ENCODE measurements around the gene APOL2.
"Not testable (repeated sequence)": the region's sequence is repeated elsewhere in the genome, so short reads cannot be mapped to it uniquely, and the experiment has no call there.

The APOL2 gene, protein sequence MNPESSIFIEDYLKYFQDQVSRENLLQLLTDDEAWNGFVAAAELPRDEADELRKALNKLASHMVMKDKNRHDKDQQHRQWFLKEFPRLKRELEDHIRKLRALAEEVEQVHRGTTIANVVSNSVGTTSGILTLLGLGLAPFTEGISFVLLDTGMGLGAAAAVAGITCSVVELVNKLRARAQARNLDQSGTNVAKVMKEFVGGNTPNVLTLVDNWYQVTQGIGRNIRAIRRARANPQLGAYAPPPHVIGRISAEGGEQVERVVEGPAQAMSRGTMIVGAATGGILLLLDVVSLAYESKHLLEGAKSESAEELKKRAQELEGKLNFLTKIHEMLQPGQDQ

DNA sequence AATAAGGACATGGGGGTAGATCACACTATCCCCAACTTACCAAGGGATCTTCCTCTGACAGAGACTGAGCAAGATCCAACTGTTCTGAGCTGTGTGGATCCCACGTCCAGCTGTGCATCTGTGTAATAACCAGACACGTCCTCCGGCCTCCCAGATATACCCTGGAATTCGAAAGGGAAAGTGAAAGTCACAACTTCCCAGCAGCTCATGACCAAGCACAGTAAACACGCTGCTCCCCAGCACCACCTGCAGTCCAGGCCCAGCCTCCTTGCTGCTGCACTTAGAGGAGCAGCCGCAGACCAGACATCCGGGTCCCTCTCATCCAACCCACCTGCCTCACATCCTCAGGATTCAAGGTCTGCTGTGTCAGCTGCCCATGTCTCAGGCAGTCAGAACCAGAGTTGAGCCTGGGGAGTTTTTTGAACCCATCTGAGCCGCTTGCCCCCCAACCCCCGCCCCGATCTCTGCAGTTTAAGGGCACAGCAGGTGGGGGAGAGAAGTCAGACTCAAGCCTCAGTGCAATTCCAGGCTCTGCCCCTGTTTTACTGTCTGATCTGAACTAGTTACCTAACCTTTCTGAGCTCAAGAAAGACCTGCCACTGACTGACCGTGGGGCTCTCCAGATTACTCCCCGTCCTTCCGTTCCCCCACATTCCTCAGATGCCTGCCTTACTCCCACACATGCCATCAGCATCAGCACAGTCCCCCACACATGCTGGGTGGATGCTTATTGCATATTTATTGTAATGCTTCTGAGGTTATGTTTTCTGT, at the start of gene APOL2:
Gene APOL2 (minus strand): TSS at position 127 of the 771 bp plus-strand sequence. CDS start 6,365 bp downstream, outside the sequence.
- peak; percentile 55 to 59 for DNase-seq (ENCODE audit: low read depth in 2 of 2)

DNA sequence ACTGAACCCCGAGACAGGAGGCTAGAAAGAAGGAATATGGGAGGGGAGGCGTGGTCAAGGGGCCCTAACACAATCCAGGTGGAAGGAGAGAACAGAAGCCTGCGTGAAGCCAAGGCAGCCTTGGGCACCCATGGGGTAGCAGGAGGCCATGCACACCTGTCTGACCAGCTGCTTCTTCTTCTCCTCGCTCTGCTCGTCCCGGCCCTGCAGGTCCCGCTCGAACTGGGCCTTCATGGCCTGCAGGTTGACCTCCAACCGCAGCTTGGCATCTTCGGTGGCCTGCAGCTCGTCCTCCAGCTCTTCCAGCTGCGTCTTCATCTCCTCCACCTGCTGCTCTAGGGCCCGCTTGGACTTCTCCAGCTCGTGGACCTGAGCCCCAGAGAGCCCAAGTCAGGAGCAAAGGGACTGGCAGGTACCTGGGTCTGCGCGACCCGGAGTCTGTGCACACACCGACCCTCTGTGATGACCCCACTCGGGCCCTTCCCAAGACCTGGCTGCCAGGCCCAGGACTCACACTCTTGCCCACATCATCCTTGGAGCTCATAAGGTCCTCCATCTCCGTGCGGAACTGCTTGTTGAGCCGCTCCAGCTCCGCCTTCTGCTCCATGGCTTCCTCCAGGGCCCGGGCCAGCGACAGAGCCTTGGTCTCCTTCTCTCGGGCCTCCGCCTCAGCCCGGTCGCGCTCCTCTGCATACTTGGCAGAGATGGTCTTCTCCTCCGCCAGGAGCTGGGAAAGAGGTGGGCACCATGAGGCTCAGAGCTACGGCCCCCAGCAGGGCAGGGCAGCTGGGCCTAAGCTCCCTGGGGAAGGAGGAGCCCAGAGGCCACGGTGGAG, 49.5 kb upstream of the APOL2 start:
- DNase-seq (ENCODE audit: low read depth in 2 of 2): no peak

DNA sequence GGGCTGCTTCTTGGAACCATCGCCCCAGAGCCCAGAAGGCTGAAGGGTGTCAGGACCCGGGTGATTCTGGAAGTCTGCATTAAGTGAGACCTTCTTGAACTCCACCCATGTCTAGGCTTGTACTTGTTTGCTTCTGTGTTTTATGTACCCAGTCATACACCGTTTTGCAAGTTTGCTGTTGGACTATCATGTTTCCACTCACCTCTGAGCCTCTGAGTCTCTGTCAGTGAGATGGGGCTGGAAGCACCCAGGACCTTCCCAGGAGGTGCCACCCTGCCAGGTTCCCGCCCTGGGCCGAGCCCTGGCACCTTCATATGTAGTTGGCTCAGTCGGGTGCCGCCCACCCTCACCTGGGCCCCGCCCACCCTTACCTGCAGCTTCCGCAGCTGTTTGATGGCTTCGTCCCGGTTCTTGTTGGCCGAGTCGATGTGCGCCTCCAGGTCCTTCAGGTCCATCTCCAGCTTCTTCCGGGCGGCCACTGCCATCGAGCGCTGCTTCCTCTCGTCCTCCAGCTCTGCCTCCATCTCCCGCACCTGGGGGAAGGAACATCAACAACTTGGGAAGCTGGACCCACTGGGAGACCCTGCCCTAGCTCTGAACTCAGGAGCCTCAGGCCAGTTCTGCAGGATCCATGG, 48.7 kb upstream of the APOL2 start:
- DNase-seq (ENCODE audit: low read depth in 2 of 2): no peak

DNA sequence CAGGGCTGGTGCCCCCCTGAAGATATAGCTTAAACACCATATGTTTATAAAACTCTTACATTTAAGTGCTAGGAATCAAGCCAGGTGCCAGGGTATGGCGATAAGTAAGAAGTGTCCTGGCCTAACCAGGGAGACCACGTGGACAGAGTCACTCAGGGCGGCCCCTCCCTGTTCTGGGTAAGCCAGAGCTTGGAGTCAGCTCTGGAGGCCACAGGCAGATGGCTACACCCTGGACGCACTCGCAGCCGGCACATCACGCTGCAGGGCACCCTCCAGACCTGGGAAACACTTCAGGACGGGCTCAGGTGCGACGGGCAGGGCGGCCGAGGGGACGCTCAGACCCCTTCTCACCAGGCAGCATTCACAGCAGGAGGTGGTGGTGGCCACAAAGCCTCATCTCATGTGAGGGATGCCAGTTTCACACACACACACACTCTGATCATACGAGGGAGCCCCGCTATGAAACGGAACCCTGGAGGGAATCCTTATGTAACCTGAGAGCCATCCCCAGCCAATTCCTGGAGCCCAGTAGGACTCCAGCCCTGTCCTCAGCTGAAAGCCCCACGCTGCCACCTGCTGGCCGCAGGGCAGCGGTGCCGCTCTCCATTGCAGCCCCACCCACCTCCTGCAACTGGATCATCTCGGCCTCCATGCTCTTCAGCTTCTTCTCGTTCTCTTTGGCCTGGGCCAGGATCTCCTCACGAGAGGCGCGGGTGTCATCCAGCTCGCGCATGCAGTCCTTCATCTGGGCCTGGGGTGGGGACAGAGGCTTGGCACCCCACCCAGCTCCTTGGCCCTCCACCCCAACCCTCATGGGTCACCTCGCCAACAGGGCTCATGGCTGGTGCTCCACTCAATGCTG, 47.0 kb upstream of the APOL2 start:
- DNase-seq (ENCODE audit: low read depth in 2 of 2): peak; percentile 28 to 61

DNA sequence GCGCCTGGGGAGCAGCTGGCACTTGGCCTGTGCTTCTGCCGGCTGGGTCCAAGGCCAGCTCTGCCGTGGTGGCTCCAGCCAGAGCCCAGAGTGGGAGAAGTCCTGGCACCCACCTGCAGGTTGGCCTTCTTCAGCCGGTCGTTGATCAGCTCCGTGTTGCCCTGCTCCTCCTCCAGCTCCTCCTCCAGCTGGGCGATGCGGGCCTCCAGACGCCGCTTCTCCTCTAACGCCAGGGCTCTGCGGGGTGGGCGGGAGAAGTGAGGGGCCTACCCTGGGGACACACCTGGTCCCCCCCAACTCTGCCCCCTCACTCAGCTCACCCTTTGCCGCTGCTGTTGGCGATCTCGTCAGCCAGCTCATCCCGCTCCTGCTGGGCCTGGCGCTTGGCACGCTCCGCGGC, 46.2 kb upstream of the APOL2 start:
- DNase-seq (ENCODE audit: low read depth in 2 of 2): no peak

DNA sequence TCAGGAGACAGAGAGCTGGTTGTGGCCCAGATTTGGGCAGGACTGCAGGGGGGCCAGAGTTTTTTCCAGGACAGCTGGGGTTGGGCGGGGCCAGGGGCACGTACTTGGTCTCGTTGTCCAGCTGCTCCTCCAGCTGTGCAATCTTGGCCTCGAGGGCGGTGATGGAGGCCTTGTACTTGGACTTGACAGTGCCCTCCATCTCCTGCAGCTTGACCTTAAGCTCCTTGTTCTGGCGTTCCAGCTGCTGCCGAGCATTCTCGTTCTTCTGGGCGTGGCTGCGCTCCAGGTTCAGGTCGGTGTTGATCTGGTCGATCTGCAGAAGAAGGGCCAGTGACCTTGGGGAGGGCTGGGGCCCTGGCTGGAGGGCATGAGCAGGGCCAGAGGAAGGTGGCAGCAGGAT, 45.7 kb upstream of the APOL2 start:
- DNase-seq (ENCODE audit: low read depth in 2 of 2): no peak

DNA sequence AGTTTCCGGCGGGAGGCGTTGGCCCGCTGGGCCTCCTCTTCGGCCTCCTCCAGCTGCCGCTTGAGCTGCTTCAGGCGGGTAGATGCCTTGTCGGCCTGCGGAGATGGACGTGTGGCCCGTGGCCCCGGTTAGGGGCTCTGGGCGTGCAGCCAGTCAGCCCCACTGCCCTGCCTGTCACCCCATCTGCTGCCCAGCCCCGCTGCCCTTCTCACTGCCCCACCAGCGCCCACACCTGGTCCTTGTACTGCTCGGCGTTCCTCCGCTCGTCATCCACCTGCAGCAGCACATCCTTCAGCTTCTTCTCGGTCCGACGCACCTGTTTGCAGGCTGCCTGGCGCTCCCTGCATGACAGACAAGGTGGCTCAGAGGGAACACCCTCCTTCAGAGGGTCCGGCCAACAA, 44.8 kb upstream of the APOL2 start:
- DNase-seq (ENCODE audit: low read depth in 2 of 2): no peak

DNA sequence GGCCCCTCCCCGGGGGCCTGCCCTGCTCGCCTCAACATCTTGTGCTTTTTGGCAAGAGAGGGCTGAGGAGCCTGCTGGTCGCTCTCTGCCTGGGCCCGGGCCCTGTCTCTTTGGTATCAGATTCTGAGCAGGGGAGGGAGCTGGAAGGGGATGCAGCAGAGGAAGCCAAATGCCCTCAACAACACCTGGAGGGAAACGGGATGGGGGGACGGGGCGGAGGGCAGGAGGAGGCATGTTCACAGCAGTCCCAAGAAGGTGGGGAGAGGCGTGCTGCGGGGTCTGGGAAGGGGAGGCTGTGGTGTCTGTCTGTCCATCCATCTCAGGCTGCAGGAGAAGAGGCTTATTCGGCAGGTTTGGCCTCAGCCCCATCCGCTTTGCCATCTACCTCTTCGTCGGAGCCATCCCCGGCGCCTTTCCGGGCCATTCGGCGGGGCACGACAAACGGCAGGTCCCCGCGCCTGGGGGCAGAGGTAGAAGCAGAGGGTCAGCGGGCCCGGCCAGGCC, 43.1 kb upstream of the APOL2 start:
- no peak for DNase-seq (ENCODE audit: low read depth in 2 of 2)

DNA sequence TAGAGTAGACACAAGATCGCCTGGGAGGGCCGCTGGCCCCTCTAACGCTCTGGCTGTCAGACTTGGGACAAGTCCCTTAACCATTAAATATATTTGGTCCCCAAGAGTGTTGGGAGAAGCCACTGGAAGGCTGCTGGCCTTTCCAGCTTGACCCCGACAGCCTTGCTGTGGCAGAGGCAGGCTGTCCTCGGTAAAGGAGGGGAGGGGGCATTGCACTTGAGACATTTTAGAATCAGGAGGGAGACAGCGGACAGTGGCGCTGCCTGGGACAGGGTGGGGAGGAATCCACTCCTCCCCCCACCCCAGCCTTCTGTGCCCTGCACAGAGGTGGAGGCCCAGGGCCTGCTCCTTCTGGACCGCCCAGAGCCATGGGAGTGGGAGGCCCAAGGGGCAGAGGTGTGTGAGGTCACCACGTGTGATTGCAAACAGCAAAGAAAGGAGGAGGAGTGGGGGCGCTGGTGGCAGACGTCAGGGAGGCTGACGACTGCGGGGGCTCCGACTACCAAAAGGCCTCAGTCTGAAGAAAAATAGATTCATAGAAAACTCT, 42.5 kb upstream of the APOL2 start:
- no peak for DNase-seq (ENCODE audit: low read depth in 2 of 2)

DNA sequence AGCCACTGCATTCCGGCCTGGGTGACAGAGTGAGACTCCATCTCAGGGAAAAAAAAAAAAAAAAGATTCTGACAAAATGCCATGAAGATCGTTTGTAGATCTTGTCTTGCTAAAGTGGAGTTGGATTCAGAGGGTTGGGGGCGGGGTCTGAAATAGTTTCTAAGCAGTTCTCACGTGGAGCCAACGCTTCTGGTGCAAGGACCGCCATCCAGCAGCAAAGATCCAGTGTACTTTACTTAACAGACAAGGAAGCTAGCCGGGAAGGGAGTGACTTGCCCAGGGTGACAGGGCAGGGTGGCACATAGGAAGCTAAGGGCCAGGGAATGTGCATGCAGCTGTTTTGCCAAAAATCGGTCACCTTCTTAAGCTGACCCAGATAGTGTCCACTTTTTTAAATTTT, 41.1 kb upstream of the APOL2 start:
- no peak for DNase-seq (ENCODE audit: low read depth in 2 of 2)

DNA sequence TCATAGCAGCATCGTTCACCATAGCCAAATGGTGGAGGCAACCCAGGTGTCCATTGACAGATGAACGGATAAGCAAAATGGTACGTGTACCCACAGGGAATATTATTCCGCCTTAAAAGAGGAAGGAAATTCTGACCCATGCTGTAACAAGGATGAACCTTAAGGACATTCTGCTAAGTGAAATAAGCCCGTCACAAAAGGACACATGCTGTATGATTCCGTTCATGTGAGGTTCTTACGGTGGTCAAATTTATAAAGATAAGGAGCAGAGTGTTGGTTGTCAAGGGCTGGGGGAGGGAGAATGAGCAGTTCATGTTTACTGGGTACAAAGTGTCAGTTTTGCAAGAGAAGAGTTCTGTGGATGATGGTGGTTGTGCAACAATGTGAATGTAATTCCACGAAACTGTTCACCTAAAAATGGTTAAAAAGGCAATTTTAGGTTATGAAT, 39.9 kb upstream of the APOL2 start:
- no peak for DNase-seq (ENCODE audit: low read depth in 2 of 2)

DNA sequence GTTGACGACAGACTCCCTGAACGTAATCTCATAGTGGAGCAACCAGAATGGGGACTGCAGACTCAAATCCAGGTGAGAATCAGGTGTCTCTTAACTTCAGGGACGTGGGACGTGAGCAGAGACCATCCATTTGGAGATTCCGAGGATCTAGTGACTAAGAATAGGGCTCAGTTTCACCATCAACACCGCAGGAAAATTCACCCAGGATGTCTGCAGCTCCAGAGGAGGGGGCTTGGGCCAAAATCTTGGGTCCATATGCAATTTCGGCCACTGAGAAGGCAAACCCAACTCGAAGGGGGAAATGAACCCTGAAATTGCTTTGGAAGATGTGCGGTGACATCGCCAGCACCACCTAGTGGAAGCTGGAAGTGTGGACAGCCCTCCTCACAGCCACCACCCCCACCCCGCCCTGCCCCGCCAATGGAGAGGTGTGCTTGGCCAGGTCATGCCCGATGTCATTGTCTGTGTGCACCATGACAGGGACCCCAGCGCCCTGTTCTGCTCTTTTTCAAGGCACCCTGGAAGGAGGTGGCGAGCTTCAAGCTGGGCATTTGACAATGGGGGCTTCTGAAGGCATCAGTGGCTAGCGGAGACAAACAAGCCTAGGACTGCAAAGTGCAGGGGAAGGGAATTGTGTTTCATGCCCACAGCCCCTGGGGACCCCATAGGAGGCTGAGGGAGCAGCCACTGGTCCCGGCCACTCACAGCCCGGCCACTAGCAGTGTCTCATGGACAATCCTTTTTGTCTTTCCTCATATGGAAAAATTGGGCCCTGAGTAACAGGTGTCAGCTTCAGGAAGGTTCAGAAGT, 38.4 kb upstream of the APOL2 start:
- DNase-seq (ENCODE audit: low read depth in 2 of 2): peak in 1 of 2 donors; percentile 32

DNA sequence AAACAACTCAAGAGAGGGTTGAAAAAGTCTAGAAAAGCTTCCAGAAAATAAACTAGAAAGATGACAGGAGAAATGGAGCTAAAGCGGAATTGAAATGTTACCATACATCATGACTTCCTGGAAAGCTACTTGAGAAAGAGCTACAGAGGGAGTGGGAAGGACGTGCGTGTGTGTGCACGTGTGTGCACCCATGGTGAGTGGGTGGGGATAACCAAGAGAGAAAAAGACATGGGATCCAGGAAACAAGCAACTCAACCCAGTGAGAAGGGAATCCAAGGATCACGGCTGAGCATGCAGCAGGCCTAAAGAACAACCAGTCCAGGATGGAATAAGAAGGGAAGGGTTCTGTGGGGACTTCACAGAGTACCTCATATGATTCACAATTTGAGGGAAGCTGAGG, 35.2 kb upstream of the APOL2 start:
- DNase-seq (ENCODE audit: low read depth in 2 of 2): no peak

DNA sequence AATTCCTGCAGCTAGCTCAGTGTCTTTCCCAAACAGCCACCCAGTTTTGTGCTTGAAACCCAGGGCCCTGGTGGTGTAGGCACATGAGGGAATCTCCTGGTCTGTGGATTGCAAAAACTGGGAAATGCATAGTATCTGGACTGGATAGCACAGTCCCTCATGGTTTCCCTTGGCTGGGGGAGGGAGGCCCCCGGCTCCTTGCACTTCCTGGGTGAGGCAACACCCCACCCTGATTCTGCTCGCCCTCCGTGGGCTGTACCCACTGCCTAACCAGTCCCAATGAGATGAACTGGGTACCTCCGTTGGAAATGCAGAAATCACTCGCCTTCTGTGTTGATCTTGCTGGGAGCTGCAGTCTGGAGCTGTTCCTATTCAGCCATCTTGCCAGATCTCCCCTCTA, 32.6 kb upstream of the APOL2 start:
- not testable (repeated sequence) for DNase-seq (ENCODE audit: low read depth in 2 of 2)

DNA sequence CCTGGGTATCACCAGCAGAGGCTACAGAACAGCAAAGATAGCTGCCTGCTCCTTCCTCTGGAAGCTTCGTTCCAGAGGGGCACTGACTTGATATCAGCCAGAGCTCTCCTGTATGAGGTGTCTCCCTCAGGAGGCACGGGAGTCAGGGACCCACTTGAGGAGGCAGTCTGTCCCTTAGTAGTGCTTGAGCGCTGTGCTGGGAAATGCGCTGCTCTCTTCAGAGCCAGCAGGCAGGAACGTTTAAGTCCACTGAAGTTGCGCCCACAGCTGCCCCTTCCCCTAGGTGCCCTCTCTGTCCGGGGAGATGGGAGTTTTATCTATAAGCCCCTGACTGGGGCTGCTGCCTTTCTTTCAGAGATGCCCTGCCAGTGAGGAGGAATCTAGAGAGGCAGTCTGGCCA, 31.9 kb upstream of the APOL2 start:
- not testable (repeated sequence) for DNase-seq (ENCODE audit: low read depth in 2 of 2)

DNA sequence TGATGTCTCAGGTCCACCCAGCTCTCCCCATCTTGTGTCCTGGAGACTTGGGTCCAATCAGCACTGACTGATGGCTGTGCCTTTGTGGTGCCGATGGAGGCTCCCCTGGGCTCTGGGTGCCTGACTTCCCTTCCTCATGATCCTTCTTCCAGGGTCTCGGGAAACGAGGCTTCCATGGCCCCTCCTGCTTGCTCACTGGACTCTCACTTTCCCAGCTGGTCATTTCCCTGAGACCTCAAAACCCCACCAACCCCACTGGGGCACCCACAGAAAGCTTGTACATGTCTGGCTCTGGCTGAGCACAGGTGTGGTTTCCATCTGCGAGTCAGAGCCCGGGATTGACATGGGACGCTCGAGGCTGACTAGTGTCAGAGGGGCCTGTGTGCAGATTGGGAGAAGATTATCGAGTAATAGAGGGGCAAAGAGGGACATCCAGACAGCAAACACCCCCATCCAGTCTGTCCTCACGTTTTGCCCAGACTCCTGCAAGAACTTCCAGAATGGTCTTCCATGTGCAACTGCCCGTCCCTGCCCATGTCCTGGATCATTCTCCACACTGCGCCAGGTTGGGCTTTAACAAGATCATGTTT, 28.7 kb upstream of the APOL2 start:
- no peak for DNase-seq (ENCODE audit: low read depth in 2 of 2)

DNA sequence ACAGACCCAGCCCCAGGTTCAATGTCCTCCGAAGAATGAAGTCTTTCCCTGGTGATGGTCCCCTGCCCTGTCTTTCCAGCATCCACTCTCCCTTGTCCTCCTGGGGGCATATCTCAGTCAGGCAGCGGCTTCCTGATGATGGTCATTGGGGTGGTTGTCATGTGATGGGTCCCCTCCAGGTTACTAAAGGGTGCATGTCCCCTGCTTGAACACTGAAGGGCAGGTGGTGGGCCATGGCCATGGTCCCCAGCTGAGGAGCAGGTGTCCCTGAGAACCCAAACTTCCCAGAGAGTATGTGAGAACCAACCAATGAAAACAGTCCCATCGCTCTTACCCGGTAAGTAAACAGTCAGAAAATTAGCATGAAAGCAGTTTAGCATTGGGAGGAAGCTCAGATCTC, 27.7 kb upstream of the APOL2 start:
- no peak for DNase-seq (ENCODE audit: low read depth in 2 of 2)

DNA sequence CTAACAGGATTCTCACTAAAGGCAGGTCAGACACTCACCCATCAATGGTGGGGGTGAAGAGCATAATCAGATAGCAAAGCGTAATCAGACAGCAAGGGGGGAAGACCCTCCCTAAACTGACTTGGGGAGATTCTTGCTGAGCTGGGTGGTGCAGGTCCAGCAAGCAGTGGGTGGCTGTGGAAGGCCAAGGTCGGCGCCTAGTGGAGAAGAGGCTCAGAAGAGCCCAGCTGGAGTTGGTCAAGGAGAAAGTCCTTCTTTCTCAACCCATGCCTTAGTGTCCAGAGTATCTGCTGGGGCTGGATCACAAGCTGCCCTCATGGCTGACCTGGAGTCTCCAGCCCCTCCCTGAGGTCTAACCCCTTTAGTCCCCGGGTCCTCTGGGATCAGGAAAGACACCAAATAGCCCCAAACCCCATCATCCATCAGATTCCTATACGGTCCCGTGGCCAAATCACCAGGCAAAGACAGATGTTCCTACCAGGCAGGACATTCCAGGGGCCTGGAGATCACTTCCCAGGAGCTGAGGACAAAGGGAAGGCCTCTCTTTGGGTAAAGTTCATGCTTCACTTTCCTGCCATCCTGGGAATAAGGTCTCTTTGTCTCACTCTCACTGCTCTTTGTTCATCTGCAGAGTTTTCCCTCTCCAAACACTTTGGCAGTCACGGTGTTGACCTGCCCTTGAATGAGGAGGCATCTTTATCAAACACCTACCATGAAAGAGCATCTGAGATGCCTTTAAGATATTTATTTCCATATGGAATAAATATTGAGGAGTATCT, 24.7 kb upstream of the APOL2 start:
- DNase-seq (ENCODE audit: low read depth in 2 of 2): not testable (repeated sequence)
